Stomach smooth muscle (tissue), 2 donors: Measurements from ENCODE around the gene MRPS27.

ENCODE experiments used
- H3K27ac ChIP-seq: one replicate; pipeline ENCODE4 v1.7.0; 2013; ENCODE audit warnings: mild to moderate bottlenecking, low read length, inconsistent platforms
- H3K27me3 ChIP-seq, 2 donors: one replicate each; pipeline ENCODE4 v1.7.0; 2013; ENCODE audit warnings: low read length in 2 of 2; ENCODE audit not compliant: insufficient read depth in 2 of 2, control insufficient read depth in 1 of 2
- H3K36me3 ChIP-seq, 2 donors: one replicate each; pipeline ENCODE4 v1.7.0; 2013; ENCODE audit warnings: low read length in 2 of 2; ENCODE audit not compliant: control insufficient read depth in 2 of 2, insufficient read depth in 2 of 2
- H3K4me1 ChIP-seq: one replicate; pipeline ENCODE4 v1.7.0; 2013; ENCODE audit warnings: low read length; ENCODE audit not compliant: control insufficient read depth, insufficient read depth
- H3K4me3 ChIP-seq, 2 donors: one replicate each; pipeline ENCODE4 v1.7.0; 2013; ENCODE audit warnings: low read length in 2 of 2
- H3K9ac ChIP-seq, 2 donors: one replicate each; pipeline ENCODE4 v1.7.0; 2013; ENCODE audit warnings: low read length in 2 of 2, mild to moderate bottlenecking in 1 of 2
- H3K9me3 ChIP-seq, 2 donors: one replicate each; pipeline ENCODE4 v1.7.0; 2013; ENCODE audit warnings: low read length in 2 of 2; ENCODE audit not compliant: control insufficient read depth in 2 of 2
- donor health status: healthy.
- donor health status: Pancreatic carcinoma.

The MRPS27 gene

GRCh38 chr5:72356361-72356760 lies 36.3 kb upstream of the MRPS27 start:
- Histone ChIP-seq H3K36me3 (peaks cover 15 to 16% of the 10 kb centered on the region in 2 donors), H3K27ac (no peak overlapping the region), H3K4me1 (no peaks in the 10 kb centered on the region), H3K27me3 (no peaks in the 10 kb centered on the region), H3K9me3 (no peaks in the 10 kb centered on the region), H3K4me3 (no peak overlapping the region), H3K9ac (no peak overlapping the region)

GRCh38 chr5:72355706-72356299 lies 35.8 kb upstream of the MRPS27 start:
- H3K36me3 ChIP-seq: peaks cover 12 to 15% of the 10 kb centered on the region in 2 donors
- no peaks in the 10 kb centered on the region for H3K27me3 ChIP-seq
- no peak overlapping the region for H3K4me3 ChIP-seq
- H3K9me3 ChIP-seq: no peaks in the 10 kb centered on the region
- H3K4me1 ChIP-seq: no peaks in the 10 kb centered on the region
- H3K27ac ChIP-seq: no peak overlapping the region
- no peak overlapping the region for H3K9ac ChIP-seq

GRCh38 chr5:72353046-72353445 lies 33.0 kb upstream of the MRPS27 start:
- Histone ChIP-seq H3K27ac (no peak overlapping the region), H3K9me3 (no peaks in the 10 kb centered on the region), H3K4me3 (no peak overlapping the region), H3K27me3 (no peaks in the 10 kb centered on the region), H3K9ac (no peak overlapping the region), H3K36me3 (no peaks in the 10 kb centered on the region), H3K4me1 (no peaks in the 10 kb centered on the region)

- Histone ChIP-seq H3K27ac (no peak overlapping the region), H3K36me3 (no peaks in the 10 kb centered on the region), H3K27me3 (no peaks in the 10 kb centered on the region), H3K4me1 (no peaks in the 10 kb centered on the region), H3K4me3 (no peak overlapping the region), H3K9me3 (no peaks in the 10 kb centered on the region), H3K9ac (no peak overlapping the region)
These were observed 32.6 kb upstream of the MRPS27 start for GRCh38 chr5:72352616-72353015.

- Histone ChIP-seq H3K27ac (no peak overlapping the region), H3K9me3 (no peaks in the 10 kb centered on the region), H3K27me3 (no peaks in the 10 kb centered on the region), H3K4me3 (no peak overlapping the region), H3K36me3 (no peaks in the 10 kb centered on the region), H3K9ac (no peak overlapping the region), H3K4me1 (no peaks in the 10 kb centered on the region)
These were observed 31.3 kb upstream of the MRPS27 start for GRCh38 chr5:72351376-72351775.

GRCh38 chr5:72347801-72348308 lies 27.8 kb upstream of the MRPS27 start:
- Histone ChIP-seq H3K9me3 (no peaks in the 10 kb centered on the region), H3K4me3 (no peak overlapping the region), H3K4me1 (no peaks in the 10 kb centered on the region), H3K9ac (no peak overlapping the region), H3K36me3 (peaks cover 4 to 6% of the 10 kb centered on the region in 2 donors), H3K27me3 (no peaks in the 10 kb centered on the region), H3K27ac (no peak overlapping the region)

- Histone ChIP-seq H3K36me3 (peaks cover 4 to 6% of the 10 kb centered on the region in 2 donors), H3K27me3 (no peaks in the 10 kb centered on the region), H3K9ac (no peak overlapping the region), H3K9me3 (no peaks in the 10 kb centered on the region), H3K27ac (no peak overlapping the region), H3K4me3 (no peak overlapping the region), H3K4me1 (no peaks in the 10 kb centered on the region)
These were observed 26.4 kb upstream of the MRPS27 start for GRCh38 chr5:72346398-72346797.

- Histone ChIP-seq H3K4me1 (no peaks in the 10 kb centered on the region), H3K9me3 (no peaks in the 10 kb centered on the region), H3K36me3 (peaks cover 14 to 17% of the 10 kb centered on the region in 2 donors), H3K4me3 (no peak overlapping the region), H3K27ac (no peak overlapping the region), H3K27me3 (no peaks in the 10 kb centered on the region), H3K9ac (no peak overlapping the region)
These were observed 18.7 kb upstream of the MRPS27 start for GRCh38 chr5:72338689-72339209.

GRCh38 chr5:72337159-72337558 lies 17.1 kb upstream of the MRPS27 start:
- Histone ChIP-seq H3K27me3 (no peaks in the 10 kb centered on the region), H3K9me3 (no peaks in the 10 kb centered on the region), H3K4me3 (no peak overlapping the region), H3K9ac (no peak overlapping the region), H3K4me1 (no peaks in the 10 kb centered on the region), H3K36me3 (peaks cover 12 to 13% of the 10 kb centered on the region in 2 donors), H3K27ac (no peak overlapping the region)

GRCh38 chr5:72330712-72331111 lies 10.7 kb upstream of the MRPS27 start:
- Histone ChIP-seq H3K9me3 (no peaks in the 10 kb centered on the region), H3K27ac (no peak overlapping the region), H3K9ac (no peak overlapping the region), H3K4me1 (peaks cover 2% of the 10 kb centered on the region), H3K4me3 (no peak overlapping the region), H3K27me3 (no peaks in the 10 kb centered on the region), H3K36me3 (peaks cover 20 to 26% of the 10 kb centered on the region in 2 donors)

GRCh38 chr5:72328172-72328571 lies 8.1 kb upstream of the MRPS27 start:
- Histone ChIP-seq H3K9ac (no peak overlapping the region), H3K9me3 (no peaks in the 10 kb centered on the region), H3K27me3 (no peaks in the 10 kb centered on the region), H3K4me3 (no peak overlapping the region), H3K36me3 (peaks cover 29% of the 10 kb centered on the region in 2 donors), H3K27ac (no peak overlapping the region), H3K4me1 (peaks cover 2% of the 10 kb centered on the region)
